GM18873 (cell line): ENCODE data around the gene TMEM126B.

Experiments used
- ATAC-seq: cut with Tn5 transposase; IDR thresholded peaks from one replicate; pipeline ENCODE4 v1.9.1; 2021; ENCODE audit warnings: mild to moderate bottlenecking, moderate library complexity, moderate number of reproducible peaks; ENCODE audit not compliant: unreplicated experiment, low FRiP score

The TMEM126B gene

DNA sequence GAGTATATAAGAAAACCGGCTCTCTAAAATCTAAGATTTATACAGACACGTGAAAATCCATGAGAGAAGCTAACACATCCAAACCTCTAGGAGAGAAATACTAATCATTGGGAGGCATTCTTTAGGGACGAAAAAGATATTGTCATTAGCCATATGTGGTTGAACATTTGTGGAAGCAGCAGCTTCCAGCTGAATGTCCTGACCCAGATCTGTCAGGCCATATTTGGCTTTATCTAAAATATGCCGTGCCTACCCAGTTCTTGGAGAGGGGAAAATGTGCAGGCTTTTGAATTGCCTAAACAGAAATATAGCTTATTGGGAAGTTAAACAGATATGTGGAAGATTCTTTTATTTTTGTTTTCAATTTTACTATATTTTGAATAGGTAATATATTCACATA is 51.2 kb downstream of the TMEM126B start:
- ATAC-seq = no peak

DNA sequence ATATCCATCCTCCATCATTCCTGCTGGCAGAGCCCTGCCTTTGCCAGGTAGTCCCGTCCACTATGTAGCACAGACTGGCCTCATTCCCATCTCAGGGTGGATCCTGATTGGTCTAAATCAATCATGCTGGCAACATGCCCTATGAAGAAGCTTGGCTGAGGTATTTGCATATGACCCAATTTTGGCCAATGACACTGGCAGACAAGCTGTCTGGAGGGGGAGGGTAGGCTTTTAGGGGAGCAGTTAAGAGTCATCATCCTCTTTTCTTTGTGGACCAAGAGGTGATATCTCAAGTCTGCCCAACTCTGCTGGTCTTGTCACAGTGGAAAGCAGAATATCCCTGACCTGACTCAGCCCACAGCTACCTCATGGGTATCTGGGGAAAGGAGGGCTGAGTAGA is 52.5 kb downstream of the TMEM126B start:
- ATAC-seq = no peak

DNA sequence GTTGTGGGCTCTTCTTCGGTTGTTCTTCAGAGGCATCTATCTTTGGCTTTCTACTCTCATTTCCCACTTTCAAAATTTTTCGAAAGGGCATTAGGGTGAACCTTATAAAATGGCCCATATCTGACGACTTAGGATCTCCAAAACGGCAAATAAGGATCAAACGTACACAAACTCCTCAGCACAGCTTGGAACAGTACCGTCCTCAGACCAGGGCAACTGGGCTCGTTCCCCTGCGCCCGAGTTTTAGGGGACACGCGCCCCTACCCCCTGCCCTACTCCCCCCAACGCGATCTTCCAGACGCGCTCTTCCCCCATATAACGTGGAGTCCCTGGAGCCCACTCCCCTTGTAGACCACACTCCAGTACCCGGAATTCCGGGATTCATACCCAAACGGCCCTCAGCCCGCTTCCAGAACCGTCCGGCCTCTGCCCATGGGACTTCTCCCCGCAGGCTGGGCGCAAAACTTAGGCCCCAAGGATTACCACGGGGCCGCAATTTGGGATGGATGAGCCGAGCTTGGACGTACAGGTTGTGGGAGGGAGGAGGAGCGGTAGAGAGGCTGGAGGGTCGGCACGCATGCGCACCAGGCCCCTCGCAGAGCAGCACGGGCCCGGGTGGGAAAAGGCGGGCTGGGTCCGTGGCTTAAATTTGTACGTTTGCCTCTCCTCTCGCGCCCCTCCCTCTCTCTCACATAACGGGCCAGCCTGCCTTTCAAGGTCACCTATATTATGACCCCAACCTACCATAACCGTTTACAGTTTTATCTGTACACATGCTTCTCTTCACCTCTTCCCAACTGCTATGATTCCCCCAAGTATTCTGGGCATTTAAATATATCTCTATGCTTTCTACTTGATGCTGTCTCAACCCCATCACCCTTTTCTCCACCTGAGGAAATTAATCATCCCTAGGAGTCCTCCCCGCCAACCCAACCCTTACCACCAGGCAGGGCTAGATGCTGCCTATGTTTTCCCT is 54.2 kb downstream of the TMEM126B start:
- no peak for ATAC-seq

DNA sequence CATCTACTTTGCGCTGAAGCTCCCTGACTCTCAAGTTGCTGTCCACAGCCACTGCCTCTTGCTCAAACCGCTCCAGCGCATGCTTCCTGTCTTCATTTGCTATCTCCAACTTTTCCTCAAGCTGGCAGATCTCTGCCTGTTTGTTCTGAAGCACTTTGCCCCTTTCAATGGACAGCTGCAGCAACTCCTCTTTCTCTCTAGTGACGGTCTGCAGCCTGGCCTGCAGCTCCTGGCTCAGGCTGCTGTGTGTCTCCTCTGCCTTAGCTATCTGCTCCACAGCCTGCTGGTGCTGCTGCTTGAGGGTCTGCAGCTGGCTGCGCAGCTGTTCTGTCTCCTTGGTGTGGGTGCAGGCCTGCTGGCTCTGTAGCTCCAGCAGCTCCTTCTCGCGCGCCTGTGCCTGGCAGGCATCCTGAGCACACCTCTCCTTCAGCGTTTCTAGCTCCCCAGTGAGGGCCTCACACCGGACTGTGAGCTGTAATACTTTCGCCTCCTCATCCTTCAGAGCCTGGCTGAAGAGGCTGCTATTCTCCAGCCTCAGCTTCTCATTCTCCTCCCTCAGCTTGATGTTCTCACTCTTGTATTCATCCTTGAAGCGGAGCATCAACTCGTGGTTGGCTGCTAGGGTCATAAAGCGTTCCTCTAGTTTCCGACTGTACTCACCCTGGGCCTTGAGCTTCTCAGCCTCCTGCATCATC is 56.9 kb downstream of the TMEM126B start:
- ATAC-seq = no peak

DNA sequence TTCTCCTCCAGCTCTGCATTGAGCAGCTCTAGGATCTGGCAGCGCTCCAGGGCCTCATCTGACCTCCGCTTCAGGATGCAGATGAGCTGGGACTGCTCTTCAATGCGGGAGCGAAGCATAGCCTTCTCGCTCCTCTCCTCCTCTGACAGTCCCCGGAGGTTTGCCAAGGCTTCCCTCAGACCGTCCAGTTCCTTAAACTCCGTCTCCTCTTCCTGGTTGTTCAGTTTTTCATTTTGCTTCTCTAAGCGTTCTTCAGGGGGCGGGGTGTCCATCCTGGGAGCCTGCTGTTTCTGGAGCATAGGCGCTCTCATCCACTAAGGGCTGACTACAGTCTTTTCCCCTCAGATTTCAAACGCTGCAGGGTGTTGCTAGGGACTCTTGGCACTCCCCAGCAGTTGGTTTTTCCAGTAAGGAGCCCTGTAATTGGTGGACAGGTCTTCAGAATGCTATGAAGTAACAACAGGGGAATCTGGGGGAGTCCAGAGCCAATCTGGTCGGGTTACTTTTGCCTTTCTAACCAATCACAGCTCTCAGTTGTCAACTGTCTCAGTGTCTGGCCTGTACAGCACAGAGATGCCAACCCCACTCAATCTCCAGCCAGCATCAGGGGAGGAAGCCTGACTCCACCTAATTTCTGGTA is 57.5 kb downstream of the TMEM126B start, which contains the start of gene CCDC89:
Gene CCDC89, minus strand, starts transcription at position 376 of the 640 bp plus-strand sequence. Its CDS starts 65 bp downstream, at position 311.
- ATAC-seq = no peak
